Naive thymus-derived CD4-positive, alpha-beta T cell (primary cell): ENCODE data around the gene INSIG1. TPM values are rescaled to one million over a fixed set of nuclear protein-coding genes. Genes with fewer than 3 reads are reported as not detected.
A peak's percentile ranks its signal among the peaks of the same experiment; 100 is the strongest.

Experiments used
- ATAC-seq: fragments of 150-1000 bp; cut with Tn5 transposase; 2 replicates; pipeline ENCODE4 v1.10.0; 2021; ENCODE audit warnings: mild to moderate bottlenecking, moderate library complexity
- CTCF ChIA-PET: fragments of 350-600 bp; sonication (Branson Sonifier 250); formaldehyde crosslinking; loops from one replicate; lab custom pipeline; 2021; ENCODE audit warnings: antibody characterized with exemption; lab: Charles Lee
- POLR2A ChIA-PET: fragments of 350-600 bp; sonication (Branson Sonifier 250); formaldehyde crosslinking; loops from one replicate; lab custom pipeline; 2021; ENCODE audit warnings: antibody characterized with exemption, inconsistent platforms; lab: Charles Lee
- DNase-seq, 9 donors: peaks; one replicate each; pipeline versions ENCODE4 v3.0.0 to v3.0.0-alpha.2; 2020 to 2022; ENCODE audit warnings: mixed read lengths in 1 of 9
- H3K27ac ChIP-seq: one replicate; pipeline ENCODE4 v1.7.0; 2013; ENCODE audit warnings: mild to moderate bottlenecking, low read depth, low read length, moderate library complexity
- H3K27me3 ChIP-seq, 2 donors: one replicate each; pipeline ENCODE4 v1.7.0; 2013; ENCODE audit warnings: low read length in 2 of 2, mild to moderate bottlenecking in 2 of 2, moderate library complexity in 2 of 2; ENCODE audit not compliant: control insufficient read depth in 2 of 2, insufficient read depth in 2 of 2
- H3K36me3 ChIP-seq, 3 experiments: 1 replicate in 2 of 3; 2 replicates in 1 of 3; pipeline ENCODE4 v1.7.0; 2013; ENCODE audit warnings: low read length in 3 of 3, mild to moderate bottlenecking in 3 of 3, moderate library complexity in 1 of 3; ENCODE audit not compliant: insufficient read depth in 3 of 3, control insufficient read depth in 2 of 3
- H3K4me1 ChIP-seq, 2 donors: one replicate each; pipeline ENCODE4 v1.7.0; 2013; ENCODE audit warnings: low read length in 2 of 2, mild to moderate bottlenecking in 2 of 2, moderate library complexity in 1 of 2; ENCODE audit not compliant: control insufficient read depth in 2 of 2, insufficient read depth in 2 of 2
- H3K4me3 ChIP-seq: 2 replicates; pipeline ENCODE4 v1.7.0; 2013; ENCODE audit warnings: mild to moderate bottlenecking, low read length
- H3K9me3 ChIP-seq, 3 experiments: 1 replicate in 2 of 3; 2 replicates in 1 of 3; pipeline ENCODE4 v1.7.0; 2013; ENCODE audit warnings: low read length in 3 of 3; ENCODE audit not compliant: control insufficient read depth in 2 of 3
- H3K27ac Mint-ChIP-seq, 9 donors: one replicate each; pipeline ENCODE4 v1.8.0; 2020 to 2022; ENCODE audit warnings: mixed read lengths in 9 of 9, mild to moderate bottlenecking in 8 of 9, moderate library complexity in 5 of 9, inconsistent platforms in 2 of 9
- H3K27me3 Mint-ChIP-seq, 5 donors: one replicate each; pipeline ENCODE4 v1.8.0; 2021 to 2022; ENCODE audit warnings: mixed read lengths in 5 of 5, mild to moderate bottlenecking in 1 of 5
- H3K36me3 Mint-ChIP-seq, 5 donors: one replicate each; pipeline ENCODE4 v1.8.0; 2020 to 2022; ENCODE audit warnings: mixed read lengths in 5 of 5, mild to moderate bottlenecking in 3 of 5, inconsistent platforms in 1 of 5
- H3K4me1 Mint-ChIP-seq, 7 donors: one replicate each; pipeline ENCODE4 v1.8.0; 2020 to 2022; ENCODE audit warnings: mixed read lengths in 7 of 7, mild to moderate bottlenecking in 3 of 7, inconsistent platforms in 1 of 7
- H3K4me3 Mint-ChIP-seq, 10 donors: one replicate each; pipeline ENCODE4 v1.8.0; 2020 to 2022; ENCODE audit warnings: mild to moderate bottlenecking in 10 of 10, mixed read lengths in 10 of 10, moderate library complexity in 6 of 10, inconsistent platforms in 2 of 10
- H3K9me3 Mint-ChIP-seq, 11 donors: one replicate each; pipeline ENCODE4 v1.8.0; 2020 to 2022; ENCODE audit warnings: mixed read lengths in 11 of 11, mild to moderate bottlenecking in 4 of 11, inconsistent platforms in 1 of 11, moderate library complexity in 1 of 11
- intact Hi-C, 2 donors: fragments of 100-400 bp; cut with micrococcal nuclease; formaldehyde crosslinking; loops; one replicate each; pipeline ENCODE4 v1.15.1; 2023
- polyA plus RNA-seq, 2 donors: library from polyadenylated mRNA; unstranded; fragments of 300-500 nt; fragmentation: Illumina TruSeq; gene quantifications; one replicate each; pipeline ENCODE4 v1.2.3, GENCODE V29; 2021
- total RNA-seq, 6 experiments: library from RNA in 5 of 6; stranded (reverse) in 5 of 6; gene quantifications; 1 replicate in 5 of 6; 2 replicates in 1 of 6; pipeline ENCODE4 v1.2.3 and lab custom pipeline; 2021 to 2026

INSIG1 gene
- total and polyA plus RNA-seq, 7 experiments from 2014 or later, result 22.2 to 70.0 (median 46.3) TPM

DNA sequence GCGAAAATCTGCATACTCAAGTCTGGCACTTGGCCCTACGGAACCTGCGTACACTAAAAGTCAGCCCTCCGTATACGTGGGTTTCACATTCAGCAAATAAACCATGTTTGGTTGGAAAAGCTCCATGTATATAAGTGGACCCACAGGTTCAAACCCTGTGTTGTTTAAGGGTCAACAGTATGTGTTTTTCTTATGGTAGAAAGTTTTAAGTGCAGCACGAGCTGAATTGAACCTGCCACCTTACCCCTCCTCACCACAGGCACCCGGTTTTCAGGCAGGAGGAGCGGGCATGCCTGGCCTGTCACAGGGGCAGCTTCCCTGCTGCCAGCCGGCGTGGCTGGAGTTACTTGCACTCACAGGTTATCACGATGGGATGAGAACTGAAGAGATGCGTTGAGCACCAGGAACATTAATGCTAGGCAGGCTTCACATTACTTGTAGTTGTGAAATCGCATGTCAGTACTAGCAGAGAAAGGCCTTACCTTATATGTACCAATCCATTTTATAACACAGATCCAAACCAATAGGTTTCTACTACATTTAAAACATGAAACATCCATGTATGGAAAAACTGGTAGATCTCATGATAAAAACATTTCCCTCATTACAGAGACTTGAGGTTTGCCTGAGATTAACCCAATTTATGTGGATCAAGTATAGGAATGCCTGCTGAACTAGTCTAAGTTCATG lies 12.9 kb downstream of the INSIG1 start:
- no peak overlapping the region for H3K4me3 Mint-ChIP-seq
- CTCF ChIA-PET, result no interaction called here
- H3K27me3 Mint-ChIP-seq, result no peaks in the 10 kb centered on the region
- Histone ChIP-seq H3K4me3 (no peak overlapping the region), H3K9me3 (no peaks in the 10 kb centered on the region), H3K27me3 (no peaks in the 10 kb centered on the region), H3K36me3 (peaks cover 0 to 36% (median 8%) of the 10 kb centered on the region in 3 experiments), H3K4me1 (no peaks in the 10 kb centered on the region), H3K27ac (no peak overlapping the region)
- H3K4me1 Mint-ChIP-seq, result peaks cover 0 to 10% (median 2%) of the 10 kb centered on the region in 7 donors
- no peak for ATAC-seq
- H3K27ac Mint-ChIP-seq, result peak overlapping the region in 1 of 9 donors; percentile 46
- POLR2A ChIA-PET, result interaction anchor here (0.9 to 1.0 kb wide), 2 partner anchors 11 to 13 kb away, joined by 3 to 4 read pairs; partner anchors contain the start of gene INSIG1
- no peaks in the 10 kb centered on the region for H3K9me3 Mint-ChIP-seq
- DNase-seq, result no peak
- peaks cover 0 to 28% (median 11%) of the 10 kb centered on the region in 5 donors for H3K36me3 Mint-ChIP-seq
- intact Hi-C loops, result no loop called here

DNA sequence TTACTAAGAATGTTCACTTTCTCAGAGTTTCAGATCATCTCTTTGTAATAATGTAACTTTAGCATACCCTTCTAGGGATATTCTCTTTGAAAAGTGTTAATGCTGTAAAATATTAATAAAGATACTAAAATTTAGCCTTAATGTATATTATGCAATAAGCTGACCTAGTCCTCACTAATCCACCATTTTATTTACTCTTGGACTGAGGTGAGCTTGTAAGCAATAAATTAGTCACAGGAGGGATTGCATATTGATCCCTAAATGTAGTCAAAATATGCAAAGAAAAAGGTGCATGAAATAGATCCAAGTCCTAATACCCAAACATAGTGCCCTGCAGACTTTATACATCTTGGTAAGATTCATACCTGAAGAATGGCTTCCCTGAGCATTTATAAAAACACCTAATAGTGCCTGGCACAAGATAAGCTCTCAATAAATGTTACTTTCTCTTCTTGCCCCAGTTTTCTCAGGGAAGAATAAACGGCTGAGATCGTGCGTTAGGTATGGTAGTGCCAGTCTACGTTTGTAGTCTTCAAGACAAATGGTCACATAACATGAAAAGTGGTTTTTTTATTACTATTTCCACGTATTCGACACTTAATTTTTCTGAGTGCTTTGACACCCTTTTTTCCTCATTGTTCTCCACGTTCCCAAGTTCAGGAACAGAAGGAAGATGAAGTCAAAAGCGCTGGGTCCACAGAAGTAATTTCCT lies 14.3 kb downstream of the INSIG1 start:
- H3K4me1 ChIP-seq, result no peaks in the 10 kb centered on the region
- no peaks in the 10 kb centered on the region for H3K27me3 ChIP-seq
- Mint-ChIP-seq H3K27me3 (no peaks in the 10 kb centered on the region), H3K9me3 (no peaks in the 10 kb centered on the region), H3K4me1 (peaks cover 0 to 5% (median under 1%) of the 10 kb centered on the region in 7 donors), H3K36me3 (peaks cover 0 to 26% (median 11%) of the 10 kb centered on the region in 5 donors), H3K27ac (no peak overlapping the region), H3K4me3 (no peak overlapping the region)
- no peak overlapping the region for H3K27ac ChIP-seq
- peaks cover 0 to 22% (median 8%) of the 10 kb centered on the region in 3 experiments for H3K36me3 ChIP-seq
- intact Hi-C loops, result no loop called here
- ChIA-PET POLR2A (no interaction called here), CTCF (no interaction called here)
- H3K9me3 ChIP-seq, result no peaks in the 10 kb centered on the region
- DNase-seq (no peak), ATAC-seq (no peak)
- no peak overlapping the region for H3K4me3 ChIP-seq

GRCh38 chr7:155312633-155313032 lies 15.0 kb downstream of the INSIG1 start:
- no peaks in the 10 kb centered on the region for H3K9me3 Mint-ChIP-seq
- intact Hi-C loops, result no loop called here
- no peaks in the 10 kb centered on the region for H3K27me3 Mint-ChIP-seq
- H3K27ac ChIP-seq, result no peak overlapping the region
- ATAC-seq (no peak), DNase-seq (no peak)
- CTCF ChIA-PET, result no interaction called here
- no peak overlapping the region for H3K4me3 ChIP-seq
- H3K4me3 Mint-ChIP-seq, result no peak overlapping the region
- peak overlapping the region in 1 of 9 donors; percentile 50 for H3K27ac Mint-ChIP-seq
- POLR2A ChIA-PET, result interaction anchor here (1.9 kb wide), 1 partner anchor 14 kb away, joined by 9 read pairs; the partner anchor contains the start of gene INSIG1
- H3K36me3 ChIP-seq, result peaks cover 0 to 18% (median 8%) of the 10 kb centered on the region in 3 experiments
- H3K4me1 ChIP-seq, result no peaks in the 10 kb centered on the region
- H3K27me3 ChIP-seq, result no peaks in the 10 kb centered on the region
- H3K36me3 Mint-ChIP-seq, result peaks cover 0 to 21% (median 11%) of the 10 kb centered on the region in 5 donors
- H3K9me3 ChIP-seq, result no peaks in the 10 kb centered on the region
- H3K4me1 Mint-ChIP-seq, result no peaks in the 10 kb centered on the region

- H3K9me3 Mint-ChIP-seq, result no peaks in the 10 kb centered on the region
- H3K4me3 Mint-ChIP-seq, result no peak overlapping the region
- CTCF ChIA-PET, result no interaction called here
- no peak overlapping the region for H3K4me3 ChIP-seq
- no peaks in the 10 kb centered on the region for H3K27me3 Mint-ChIP-seq
- intact Hi-C loops, result no loop called here
- peaks cover 0 to 14% (median 8%) of the 10 kb centered on the region in 3 experiments for H3K36me3 ChIP-seq
- peaks cover 0 to 21% (median 11%) of the 10 kb centered on the region in 5 donors for H3K36me3 Mint-ChIP-seq
- H3K9me3 ChIP-seq, result no peaks in the 10 kb centered on the region
- POLR2A ChIA-PET, result interaction anchor here (1.2 to 1.9 kb wide), 2 partner anchors 15 to 16 kb away, joined by 3 to 9 read pairs; partner anchors contain the start of gene INSIG1
- H3K27me3 ChIP-seq, result no peaks in the 10 kb centered on the region
- DNase-seq (no peak), ATAC-seq (no peak)
- no peaks in the 10 kb centered on the region for H3K4me1 ChIP-seq
- no peak overlapping the region for H3K27ac Mint-ChIP-seq
- H3K4me1 Mint-ChIP-seq, result no peaks in the 10 kb centered on the region
- H3K27ac ChIP-seq, result no peak overlapping the region
Observed at GRCh38 chr7:155313096-155313495, 15.4 kb downstream of the INSIG1 start.

DNA sequence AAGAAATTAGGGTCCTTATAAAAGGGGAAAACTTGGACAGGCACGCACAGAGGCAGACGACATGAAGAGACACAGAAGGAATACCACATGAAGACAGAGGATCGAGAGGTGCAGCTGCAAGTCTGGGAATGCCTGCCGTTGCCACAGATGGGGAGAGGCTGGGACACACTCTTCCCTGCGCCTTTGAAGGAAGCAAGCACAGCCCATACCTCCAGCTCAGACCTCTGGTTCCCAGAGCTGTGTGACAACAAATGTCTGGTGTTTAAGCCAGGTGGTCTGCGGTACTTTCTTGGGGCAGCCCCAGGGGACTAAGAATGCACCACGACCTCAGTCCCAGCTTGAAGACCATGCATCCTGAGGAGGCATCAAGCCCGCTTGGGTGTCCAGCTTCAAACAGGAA lies 18.3 kb downstream of the INSIG1 start:
- H3K27me3 Mint-ChIP-seq, result peaks cover 0 to 6% (median 0%) of the 10 kb centered on the region in 5 donors
- Histone ChIP-seq H3K4me3 (no peak overlapping the region), H3K27me3 (no peaks in the 10 kb centered on the region), H3K36me3 (no peaks in the 10 kb centered on the region), H3K27ac (no peak overlapping the region), H3K4me1 (no peaks in the 10 kb centered on the region), H3K9me3 (no peaks in the 10 kb centered on the region)
- ChIA-PET POLR2A (no interaction called here), CTCF (no interaction called here)
- peaks cover 0 to 2% (median 0%) of the 10 kb centered on the region in 11 donors for H3K9me3 Mint-ChIP-seq
- H3K27ac Mint-ChIP-seq, result no peak overlapping the region
- ATAC-seq (no peak), DNase-seq (no peak)
- peaks cover 0 to 6% (median 3%) of the 10 kb centered on the region in 5 donors for H3K36me3 Mint-ChIP-seq
- intact Hi-C loops, result no loop called here
- H3K4me3 Mint-ChIP-seq, result no peak overlapping the region
- H3K4me1 Mint-ChIP-seq, result no peaks in the 10 kb centered on the region

- no peak for ATAC-seq
- POLR2A ChIA-PET, result no interaction called here
- Histone ChIP-seq H3K4me1 (no peaks in the 10 kb centered on the region), H3K27me3 (no peaks in the 10 kb centered on the region), H3K36me3 (no peaks in the 10 kb centered on the region), H3K27ac (no peak overlapping the region), H3K4me3 (no peak overlapping the region), H3K9me3 (no peaks in the 10 kb centered on the region)
- H3K9me3 Mint-ChIP-seq, result peaks cover 0 to 2% (median 0%) of the 10 kb centered on the region in 11 donors
- H3K4me1 Mint-ChIP-seq, result no peaks in the 10 kb centered on the region
- CTCF ChIA-PET, result no interaction called here
- no peak overlapping the region for H3K27ac Mint-ChIP-seq
- peaks cover 0 to 3% (median 0%) of the 10 kb centered on the region in 5 donors for H3K36me3 Mint-ChIP-seq
- no peak overlapping the region for H3K4me3 Mint-ChIP-seq
- intact Hi-C loops, result no loop called here
- H3K27me3 Mint-ChIP-seq, result peaks cover 0 to 6% (median 0%) of the 10 kb centered on the region in 5 donors
- no peak for DNase-seq
Observed at GRCh38 chr7:155316427-155317113, 18.9 kb downstream of the INSIG1 start.
